WTC11 (cell line): ENCODE data around the gene SVIL. TPM values are rescaled to one million over a fixed set of nuclear protein-coding genes. Genes with fewer than 3 reads are reported as not detected.

Experiments used
- ATAC-seq: fragments of 200-7000 bp; cut with Tn5 transposase; 2 replicates; pipeline ENCODE4 v1.10.0; 2021; ENCODE audit warnings: mild to moderate bottlenecking, moderate library complexity
- CTCF ChIA-PET: fragments of 300-600 bp; sonication (Branson Sonifier 250); formaldehyde crosslinking; loops from one replicate; lab custom pipeline; 2021; ENCODE audit warnings: antibody characterized with exemption; lab: Charles Lee
- POLR2A ChIA-PET: fragments of 350-600 bp; sonication (Branson Sonifier 250); formaldehyde crosslinking; loops from one replicate; lab custom pipeline; 2021; ENCODE audit warnings: antibody characterized with exemption; lab: Charles Lee
- DNase-seq: peaks from one replicate; pipeline ENCODE4 v3.0.0; 2021; ENCODE audit warnings: low spot score
- H3K27ac Mint-ChIP-seq: 2 replicates; pipeline ENCODE4 v1.8.0; 2021; ENCODE audit warnings: mixed read lengths
- H3K27me3 Mint-ChIP-seq: 2 replicates; pipeline ENCODE4 v1.8.0; 2021; ENCODE audit warnings: low read depth, mild to moderate bottlenecking, moderate library complexity, mixed read lengths
- H3K36me3 Mint-ChIP-seq: 2 replicates; pipeline ENCODE4 v1.8.0; 2021; ENCODE audit warnings: mixed read lengths
- H3K4me1 Mint-ChIP-seq: 2 replicates; pipeline ENCODE4 v1.8.0; 2022; ENCODE audit warnings: mixed read lengths
- H3K4me3 Mint-ChIP-seq: 2 replicates; pipeline ENCODE4 v1.8.0; 2021; ENCODE audit warnings: mild to moderate bottlenecking, moderate library complexity, mixed read lengths
- H3K9me3 Mint-ChIP-seq: 2 replicates; pipeline ENCODE4 v1.8.0; 2021; ENCODE audit warnings: mixed read lengths
- CBFB ChIP-seq: sonication (generic); formaldehyde crosslinking; IDR thresholded peaks from 2 replicates; pipeline ENCODE4 v1.8.1; 2022; ENCODE audit warnings: mild to moderate bottlenecking, low read depth, missing genetic modification reagents
- CREM ChIP-seq: sonication (generic); formaldehyde crosslinking; IDR thresholded peaks from 2 replicates; pipeline ENCODE4 v1.8.1; 2022; ENCODE audit warnings: mild to moderate bottlenecking, missing genetic modification reagents, moderate library complexity
- ETV6 ChIP-seq: sonication (generic); formaldehyde crosslinking; IDR thresholded peaks from 2 replicates; pipeline ENCODE4 v1.8.1; 2022; ENCODE audit warnings: mild to moderate bottlenecking, missing genetic modification reagents
- FOXK1 ChIP-seq: sonication (generic); formaldehyde crosslinking; IDR thresholded peaks from 2 replicates; pipeline ENCODE4 v1.8.0; 2022; ENCODE audit warnings: mild to moderate bottlenecking, moderate library complexity, missing genetic modification reagents
- FOXP1 ChIP-seq: sonication (generic); formaldehyde crosslinking; IDR thresholded peaks from 2 replicates; pipeline ENCODE4 v1.8.0; 2022; ENCODE audit warnings: missing genetic modification reagents, mild to moderate bottlenecking, moderate library complexity, borderline replicate concordance
- GABPB1 ChIP-seq: sonication (generic); formaldehyde crosslinking; IDR thresholded peaks from 2 replicates; pipeline ENCODE4 v1.8.1; 2023; ENCODE audit warnings: mild to moderate bottlenecking, missing genetic modification reagents
- GTF2I ChIP-seq: fragments of 250-450 bp; sonication (Bioruptor Pico); conservative IDR thresholded peaks from 2 replicates; pipeline ENCODE4 v1.4.0; 2021; ENCODE audit warnings: mild to moderate bottlenecking
- JAZF1 ChIP-seq: fragments of 250-450 bp; sonication (Bioruptor Pico); IDR thresholded peaks from 2 replicates; pipeline ENCODE4 v1.9.0; 2021; ENCODE audit warnings: moderate library complexity, mild to moderate bottlenecking, inconsistent platforms
- MXD4 ChIP-seq: fragments of 250-450 bp; sonication (Bioruptor Pico); IDR thresholded peaks from 2 replicates; pipeline ENCODE4 v1.8.0; 2021; ENCODE audit warnings: mild to moderate bottlenecking, moderate library complexity, borderline replicate concordance
- NFATC4 ChIP-seq: fragments of 250-450 bp; sonication (Bioruptor Pico); IDR thresholded peaks from 2 replicates; pipeline ENCODE4 v1.9.0; 2021; ENCODE audit warnings: mild to moderate bottlenecking
- NFE2L1 ChIP-seq: sonication (generic); formaldehyde crosslinking; IDR thresholded peaks from 2 replicates; pipeline ENCODE4 v1.8.1; 2023; ENCODE audit warnings: missing genetic modification reagents
- NR1H2 ChIP-seq: sonication (generic); formaldehyde crosslinking; IDR thresholded peaks from 2 replicates; pipeline ENCODE4 v1.9.0; 2021; ENCODE audit warnings: mild to moderate bottlenecking, moderate library complexity, missing genetic modification reagents
- NR2C2 ChIP-seq: sonication (generic); formaldehyde crosslinking; IDR thresholded peaks from 2 replicates; pipeline ENCODE4 v1.8.0; 2022; ENCODE audit warnings: mild to moderate bottlenecking, missing genetic modification reagents
- NR3C1 ChIP-seq: sonication (generic); formaldehyde crosslinking; conservative IDR thresholded peaks from 2 replicates; pipeline ENCODE4 v1.8.1; 2023; ENCODE audit warnings: low read depth, mild to moderate bottlenecking, missing genetic modification reagents
- RELA ChIP-seq: sonication (generic); formaldehyde crosslinking; IDR thresholded peaks from 2 replicates; pipeline ENCODE4 v1.8.1; 2022; ENCODE audit warnings: missing genetic modification reagents, mild to moderate bottlenecking, borderline replicate concordance
- SMAD4 ChIP-seq: sonication (generic); formaldehyde crosslinking; IDR thresholded peaks from 2 replicates; pipeline ENCODE4 v1.8.0; 2022; ENCODE audit warnings: mild to moderate bottlenecking, missing genetic modification reagents
- TEAD1 ChIP-seq: sonication (generic); formaldehyde crosslinking; IDR thresholded peaks from 2 replicates; pipeline ENCODE4 v1.8.0; 2022; ENCODE audit warnings: mild to moderate bottlenecking, missing genetic modification reagents
- ZBTB21 ChIP-seq: sonication (generic); formaldehyde crosslinking; IDR thresholded peaks from 2 replicates; pipeline ENCODE4 v1.8.1; 2023; ENCODE audit warnings: mild to moderate bottlenecking, missing genetic modification reagents, borderline replicate concordance
- ZNF232 ChIP-seq: sonication (generic); formaldehyde crosslinking; IDR thresholded peaks from 2 replicates; pipeline ENCODE4 v1.8.0; 2022; ENCODE audit warnings: mild to moderate bottlenecking, missing genetic modification reagents
- ZNF416 ChIP-seq: fragments of 250-450 bp; sonication (Bioruptor Pico); IDR thresholded peaks from 2 replicates; pipeline ENCODE4 v1.9.0; 2021; ENCODE audit warnings: mild to moderate bottlenecking, inconsistent platforms
- total RNA-seq: library from RNA; stranded (reverse); gene quantifications from 3 replicates; pipeline ENCODE4 v1.2.3, GENCODE V29; 2021
- TF ChIP-seq, protein P1 (sequence below): sonication (generic); formaldehyde crosslinking; IDR thresholded peaks from 2 replicates; pipeline ENCODE4 v1.8.0; 2022; ENCODE audit warnings: missing genetic modification reagents
- TF ChIP-seq, protein P2 (sequence below): sonication (generic); formaldehyde crosslinking; IDR thresholded peaks from 2 replicates; pipeline ENCODE4 v1.8.1; 2023; ENCODE audit warnings: mild to moderate bottlenecking, missing genetic modification reagents, moderate library complexity
- TF ChIP-seq, protein P3 (sequence below): sonication (generic); formaldehyde crosslinking; conservative IDR thresholded peaks from 2 replicates; pipeline ENCODE4 v1.8.1; 2022; ENCODE audit warnings: mild to moderate bottlenecking, missing genetic modification reagents
- TF ChIP-seq, protein P4 (sequence below): fragments of 250-450 bp; sonication (Bioruptor Pico); IDR thresholded peaks from 2 replicates; pipeline ENCODE4 v1.9.0; 2021; ENCODE audit warnings: mild to moderate bottlenecking
- TF ChIP-seq, protein P5 (sequence below): fragments of 200-600 bp; IDR thresholded peaks from 2 replicates; pipeline ENCODE4 v1.8.0; 2022; ENCODE audit warnings: antibody characterized with exemption

Gene SVIL
- total RNA-seq, 1 experiment from 2014 or later, result 27.1 TPM

DNA sequence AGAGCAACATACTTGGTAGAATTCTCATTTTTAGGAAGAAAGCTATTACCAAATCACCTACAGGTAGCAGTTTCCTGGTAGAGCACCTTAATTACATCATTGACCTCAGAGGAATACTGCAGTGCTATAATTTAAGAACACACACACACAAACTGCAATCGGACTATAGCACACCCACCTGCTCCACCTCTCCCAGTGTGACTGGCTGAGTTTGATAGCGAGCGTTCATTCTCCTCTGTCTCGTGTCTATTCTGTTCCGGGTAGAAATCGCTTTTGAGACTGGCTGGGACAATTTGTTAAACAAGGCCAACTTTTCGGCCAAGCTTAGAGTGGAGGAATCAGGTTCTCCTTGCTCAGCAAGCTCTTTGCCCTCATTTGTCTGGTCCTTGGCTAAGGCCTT is 110.5 kb downstream of the SVIL start:
- TF ChIP-seq JAZF1 (CRISPR knock-in tag) (no peak), NR3C1 (no peak), CREM (CRISPR knock-in tag) (no peak), TEAD1 (CRISPR knock-in tag) (no peak), NR2C2 (no peak), FOXK1 (no peak), NR1H2 (no peak), ETV6 (CRISPR knock-in tag) (no peak), SMAD4 (no peak), RELA (no peak), GTF2I (CRISPR knock-in tag) (no peak), ZBTB21 (CRISPR knock-in tag) (no peak)
- TF ChIP-seq, protein P1, sequence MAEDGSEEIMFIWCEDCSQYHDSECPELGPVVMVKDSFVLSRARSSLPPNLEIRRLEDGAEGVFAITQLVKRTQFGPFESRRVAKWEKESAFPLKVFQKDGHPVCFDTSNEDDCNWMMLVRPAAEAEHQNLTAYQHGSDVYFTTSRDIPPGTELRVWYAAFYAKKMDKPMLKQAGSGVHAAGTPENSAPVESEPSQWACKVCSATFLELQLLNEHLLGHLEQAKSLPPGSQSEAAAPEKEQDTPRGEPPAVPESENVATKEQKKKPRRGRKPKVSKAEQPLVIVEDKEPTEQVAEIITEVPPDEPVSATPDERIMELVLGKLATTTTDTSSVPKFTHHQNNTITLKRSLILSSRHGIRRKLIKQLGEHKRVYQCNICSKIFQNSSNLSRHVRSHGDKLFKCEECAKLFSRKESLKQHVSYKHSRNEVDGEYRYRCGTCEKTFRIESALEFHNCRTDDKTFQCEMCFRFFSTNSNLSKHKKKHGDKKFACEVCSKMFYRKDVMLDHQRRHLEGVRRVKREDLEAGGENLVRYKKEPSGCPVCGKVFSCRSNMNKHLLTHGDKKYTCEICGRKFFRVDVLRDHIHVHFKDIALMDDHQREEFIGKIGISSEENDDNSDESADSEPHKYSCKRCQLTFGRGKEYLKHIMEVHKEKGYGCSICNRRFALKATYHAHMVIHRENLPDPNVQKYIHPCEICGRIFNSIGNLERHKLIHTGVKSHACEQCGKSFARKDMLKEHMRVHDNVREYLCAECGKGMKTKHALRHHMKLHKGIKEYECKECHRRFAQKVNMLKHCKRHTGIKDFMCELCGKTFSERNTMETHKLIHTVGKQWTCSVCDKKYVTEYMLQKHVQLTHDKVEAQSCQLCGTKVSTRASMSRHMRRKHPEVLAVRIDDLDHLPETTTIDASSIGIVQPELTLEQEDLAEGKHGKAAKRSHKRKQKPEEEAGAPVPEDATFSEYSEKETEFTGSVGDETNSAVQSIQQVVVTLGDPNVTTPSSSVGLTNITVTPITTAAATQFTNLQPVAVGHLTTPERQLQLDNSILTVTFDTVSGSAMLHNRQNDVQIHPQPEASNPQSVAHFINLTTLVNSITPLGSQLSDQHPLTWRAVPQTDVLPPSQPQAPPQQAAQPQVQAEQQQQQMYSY (CRISPR knock-in tag), result no peak
- TF ChIP-seq, protein P2, sequence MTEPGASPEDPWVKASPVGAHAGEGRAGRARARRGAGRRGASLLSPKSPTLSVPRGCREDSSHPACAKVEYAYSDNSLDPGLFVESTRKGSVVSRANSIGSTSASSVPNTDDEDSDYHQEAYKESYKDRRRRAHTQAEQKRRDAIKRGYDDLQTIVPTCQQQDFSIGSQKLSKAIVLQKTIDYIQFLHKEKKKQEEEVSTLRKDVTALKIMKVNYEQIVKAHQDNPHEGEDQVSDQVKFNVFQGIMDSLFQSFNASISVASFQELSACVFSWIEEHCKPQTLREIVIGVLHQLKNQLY (CRISPR knock-in tag), result no peak
- TF ChIP-seq, protein P3, sequence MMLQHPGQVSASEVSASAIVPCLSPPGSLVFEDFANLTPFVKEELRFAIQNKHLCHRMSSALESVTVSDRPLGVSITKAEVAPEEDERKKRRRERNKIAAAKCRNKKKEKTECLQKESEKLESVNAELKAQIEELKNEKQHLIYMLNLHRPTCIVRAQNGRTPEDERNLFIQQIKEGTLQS (CRISPR knock-in tag), result no peak
- H3K9me3 Mint-ChIP-seq, result no peaks in the 10 kb centered on the region
- H3K27me3 Mint-ChIP-seq, result no peaks in the 10 kb centered on the region
- CTCF ChIA-PET, result interaction anchor here (1.3 to 2.8 kb wide), 2 partner anchors 11 kb away, joined by 7 to 10 read pairs; no protein-coding TSS in a partner anchor
- no peak overlapping the region for H3K27ac Mint-ChIP-seq
- no peaks in the 10 kb centered on the region for H3K4me1 Mint-ChIP-seq
- H3K36me3 Mint-ChIP-seq, result peaks cover 50% of the 10 kb centered on the region
- DNase-seq (no peak), ATAC-seq (no peak)
- no peak overlapping the region for H3K4me3 Mint-ChIP-seq
- POLR2A ChIA-PET, result no interaction called here

DNA sequence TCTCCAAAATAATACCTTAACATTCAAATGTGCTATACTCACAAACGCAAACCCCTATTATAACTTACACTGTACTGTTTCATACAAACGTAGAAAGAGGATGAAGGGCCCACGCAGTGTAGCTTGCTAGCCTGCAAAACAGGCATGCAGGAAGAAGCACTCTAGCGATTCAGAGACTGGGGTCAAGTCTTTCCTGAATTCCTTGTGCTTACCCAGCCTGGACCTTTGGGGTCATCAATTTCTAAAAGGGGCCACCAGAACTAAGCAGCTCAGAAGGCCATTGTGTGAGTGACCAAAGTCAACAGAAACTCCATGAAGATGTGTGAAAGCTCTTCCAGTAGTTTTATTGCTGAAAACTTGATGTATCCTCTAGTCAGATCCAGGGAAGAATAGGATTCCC is 111.9 kb downstream of the SVIL start:
- H3K27ac Mint-ChIP-seq, result no peak overlapping the region
- ChIA-PET CTCF (interaction anchor here (1.1 to 4.9 kb wide), 5 partner anchors 10 to 74 kb away, joined by 3 to 33 read pairs (median 8); no protein-coding TSS in a partner anchor), POLR2A (no interaction called here)
- no peaks in the 10 kb centered on the region for H3K27me3 Mint-ChIP-seq
- no peak for DNase-seq
- H3K9me3 Mint-ChIP-seq, result no peaks in the 10 kb centered on the region
- no peak for ATAC-seq
- peaks cover 48% of the 10 kb centered on the region for H3K36me3 Mint-ChIP-seq
- H3K4me1 Mint-ChIP-seq, result peaks cover 5% of the 10 kb centered on the region
- H3K4me3 Mint-ChIP-seq, result no peak overlapping the region
- TF ChIP-seq NFATC4, result no peak
- no peak for TF ChIP-seq FOXK1
- TF ChIP-seq, protein P4, sequence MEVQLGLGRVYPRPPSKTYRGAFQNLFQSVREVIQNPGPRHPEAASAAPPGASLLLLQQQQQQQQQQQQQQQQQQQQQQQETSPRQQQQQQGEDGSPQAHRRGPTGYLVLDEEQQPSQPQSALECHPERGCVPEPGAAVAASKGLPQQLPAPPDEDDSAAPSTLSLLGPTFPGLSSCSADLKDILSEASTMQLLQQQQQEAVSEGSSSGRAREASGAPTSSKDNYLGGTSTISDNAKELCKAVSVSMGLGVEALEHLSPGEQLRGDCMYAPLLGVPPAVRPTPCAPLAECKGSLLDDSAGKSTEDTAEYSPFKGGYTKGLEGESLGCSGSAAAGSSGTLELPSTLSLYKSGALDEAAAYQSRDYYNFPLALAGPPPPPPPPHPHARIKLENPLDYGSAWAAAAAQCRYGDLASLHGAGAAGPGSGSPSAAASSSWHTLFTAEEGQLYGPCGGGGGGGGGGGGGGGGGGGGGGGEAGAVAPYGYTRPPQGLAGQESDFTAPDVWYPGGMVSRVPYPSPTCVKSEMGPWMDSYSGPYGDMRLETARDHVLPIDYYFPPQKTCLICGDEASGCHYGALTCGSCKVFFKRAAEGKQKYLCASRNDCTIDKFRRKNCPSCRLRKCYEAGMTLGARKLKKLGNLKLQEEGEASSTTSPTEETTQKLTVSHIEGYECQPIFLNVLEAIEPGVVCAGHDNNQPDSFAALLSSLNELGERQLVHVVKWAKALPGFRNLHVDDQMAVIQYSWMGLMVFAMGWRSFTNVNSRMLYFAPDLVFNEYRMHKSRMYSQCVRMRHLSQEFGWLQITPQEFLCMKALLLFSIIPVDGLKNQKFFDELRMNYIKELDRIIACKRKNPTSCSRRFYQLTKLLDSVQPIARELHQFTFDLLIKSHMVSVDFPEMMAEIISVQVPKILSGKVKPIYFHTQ (CRISPR knock-in tag), result no peak
- no peak for TF ChIP-seq ZNF232 (CRISPR knock-in tag)
- TF ChIP-seq RELA, result no peak
- TF ChIP-seq SMAD4, result no peak
- TF ChIP-seq FOXP1 (CRISPR knock-in tag), result no peak
- TF ChIP-seq, protein P2 (CRISPR knock-in tag), result no peak
- TF ChIP-seq MXD4 (CRISPR knock-in tag), result no peak
- TF ChIP-seq CREM (CRISPR knock-in tag), result no peak
- no peak for TF ChIP-seq NFE2L1 (CRISPR knock-in tag)
- TF ChIP-seq CBFB, result no peak
- no peak for TF ChIP-seq NR1H2
- no peak for TF ChIP-seq GABPB1 (CRISPR knock-in tag)
- TF ChIP-seq ZNF416, result no peak
- TF ChIP-seq, protein P5, sequence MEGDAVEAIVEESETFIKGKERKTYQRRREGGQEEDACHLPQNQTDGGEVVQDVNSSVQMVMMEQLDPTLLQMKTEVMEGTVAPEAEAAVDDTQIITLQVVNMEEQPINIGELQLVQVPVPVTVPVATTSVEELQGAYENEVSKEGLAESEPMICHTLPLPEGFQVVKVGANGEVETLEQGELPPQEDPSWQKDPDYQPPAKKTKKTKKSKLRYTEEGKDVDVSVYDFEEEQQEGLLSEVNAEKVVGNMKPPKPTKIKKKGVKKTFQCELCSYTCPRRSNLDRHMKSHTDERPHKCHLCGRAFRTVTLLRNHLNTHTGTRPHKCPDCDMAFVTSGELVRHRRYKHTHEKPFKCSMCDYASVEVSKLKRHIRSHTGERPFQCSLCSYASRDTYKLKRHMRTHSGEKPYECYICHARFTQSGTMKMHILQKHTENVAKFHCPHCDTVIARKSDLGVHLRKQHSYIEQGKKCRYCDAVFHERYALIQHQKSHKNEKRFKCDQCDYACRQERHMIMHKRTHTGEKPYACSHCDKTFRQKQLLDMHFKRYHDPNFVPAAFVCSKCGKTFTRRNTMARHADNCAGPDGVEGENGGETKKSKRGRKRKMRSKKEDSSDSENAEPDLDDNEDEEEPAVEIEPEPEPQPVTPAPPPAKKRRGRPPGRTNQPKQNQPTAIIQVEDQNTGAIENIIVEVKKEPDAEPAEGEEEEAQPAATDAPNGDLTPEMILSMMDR, result no peak
